Stimulated activated CD4-positive, alpha-beta T cell treated with anti-CD3 and anti-CD28 coated beads, Interleukin-2, amount 100 ng/mL, for 4 hours (primary cell): ENCODE measurements around the gene USP33.
"Not testable (repeated sequence)": the region's sequence is repeated elsewhere in the genome, so short reads cannot be mapped to it uniquely, and the experiment has no call there.

Source experiments
- DNase-seq: peaks from one replicate; pipeline ENCODE4 v3.0.0-alpha.2; 2020; ENCODE audit warnings: low read depth

USP33 gene

GRCh38 chr1:77759071-77760028 is at the start of gene USP33:
TSS of gene USP33 (minus strand) at chr1:77759852. CDS start at chr1:77741697, 18,155 bp downstream.
- peak; percentile 83 for DNase-seq

- no peak for DNase-seq
Observed at GRCh38 chr1:77803371-77803770, 43.7 kb upstream of the USP33 start.

GRCh38 chr1:77802026-77802425 is 42.4 kb upstream of the USP33 start:
- DNase-seq = no peak

GRCh38 chr1:77797991-77798390 is 38.3 kb upstream of the USP33 start:
- DNase-seq = no peak

- no peak for DNase-seq
Observed at GRCh38 chr1:77796695-77797405, 37.2 kb upstream of the USP33 start.

GRCh38 chr1:77794550-77794949 is 34.9 kb upstream of the USP33 start:
- no peak for DNase-seq

- DNase-seq = not testable (repeated sequence)
Observed at GRCh38 chr1:77786093-77786741, 26.6 kb upstream of the USP33 start.

- no peak for DNase-seq
Observed at GRCh38 chr1:77783141-77783540, 23.5 kb upstream of the USP33 start.

- no peak for DNase-seq
Observed at GRCh38 chr1:77781683-77782082, 22.0 kb upstream of the USP33 start.

GRCh38 chr1:77779529-77780281 is 20.1 kb upstream of the USP33 start, which contains the start of gene MIGA1:
TSS of gene MIGA1 (plus strand) at chr1:77779649. CDS start at chr1:77783253, 3,604 bp downstream.
- peak; percentile 80 for DNase-seq

GRCh38 chr1:77776007-77776700 is 16.5 kb upstream of the USP33 start:
- no peak for DNase-seq

- no peak for DNase-seq
Observed at GRCh38 chr1:77768006-77768405, 8.4 kb upstream of the USP33 start.

GRCh38 chr1:77762072-77762476 is 2.4 kb upstream of the USP33 start:
- no peak for DNase-seq

GRCh38 chr1:77757603-77758002 is 2.0 kb downstream of the USP33 start:
- DNase-seq = no peak

GRCh38 chr1:77757066-77757584 is 2.5 kb downstream of the USP33 start:
- no peak for DNase-seq

- DNase-seq = no peak
Observed at GRCh38 chr1:77756052-77756754, 3.4 kb downstream of the USP33 start.

GRCh38 chr1:77749489-77749888 is 10.2 kb downstream of the USP33 start:
- DNase-seq = not testable (repeated sequence)

- DNase-seq = no peak
Observed at GRCh38 chr1:77744576-77744975, 15.1 kb downstream of the USP33 start.

- no peak for DNase-seq
Observed at GRCh38 chr1:77742011-77742555, 17.6 kb downstream of the USP33 start.

- no peak for DNase-seq
Observed at GRCh38 chr1:77741316-77741715, 18.3 kb downstream of the USP33 start.
